ENCODE measurements around the gene MACROD2. TPM values are rescaled to one million over a fixed set of nuclear protein-coding genes. Genes with fewer than 3 reads are reported as not detected.

The MACROD2 gene
- total RNA-seq, 1 experiment from 2014 or later = not detected

- no peaks in the 10 kb centered on the region for H3K9me3 ChIP-seq (replicated peaks)
- H3K36me3 ChIP-seq = no peaks in the 10 kb centered on the region
- H3K4me1 ChIP-seq (replicated peaks) = no peaks in the 10 kb centered on the region
- DNase-seq (ENCODE audit: low read depth in 1 of 2, low spot score in 2 of 2) = no peak
- H3K4me3 ChIP-seq = no peak overlapping the region
- H3K27me3 ChIP-seq (replicated peaks) = no peaks in the 10 kb centered on the region
- H3K27ac ChIP-seq = no peak overlapping the region
Observed at GRCh38 chr20:15245896-15246295, 1250.6 kb downstream of the MACROD2 start.

DNA sequence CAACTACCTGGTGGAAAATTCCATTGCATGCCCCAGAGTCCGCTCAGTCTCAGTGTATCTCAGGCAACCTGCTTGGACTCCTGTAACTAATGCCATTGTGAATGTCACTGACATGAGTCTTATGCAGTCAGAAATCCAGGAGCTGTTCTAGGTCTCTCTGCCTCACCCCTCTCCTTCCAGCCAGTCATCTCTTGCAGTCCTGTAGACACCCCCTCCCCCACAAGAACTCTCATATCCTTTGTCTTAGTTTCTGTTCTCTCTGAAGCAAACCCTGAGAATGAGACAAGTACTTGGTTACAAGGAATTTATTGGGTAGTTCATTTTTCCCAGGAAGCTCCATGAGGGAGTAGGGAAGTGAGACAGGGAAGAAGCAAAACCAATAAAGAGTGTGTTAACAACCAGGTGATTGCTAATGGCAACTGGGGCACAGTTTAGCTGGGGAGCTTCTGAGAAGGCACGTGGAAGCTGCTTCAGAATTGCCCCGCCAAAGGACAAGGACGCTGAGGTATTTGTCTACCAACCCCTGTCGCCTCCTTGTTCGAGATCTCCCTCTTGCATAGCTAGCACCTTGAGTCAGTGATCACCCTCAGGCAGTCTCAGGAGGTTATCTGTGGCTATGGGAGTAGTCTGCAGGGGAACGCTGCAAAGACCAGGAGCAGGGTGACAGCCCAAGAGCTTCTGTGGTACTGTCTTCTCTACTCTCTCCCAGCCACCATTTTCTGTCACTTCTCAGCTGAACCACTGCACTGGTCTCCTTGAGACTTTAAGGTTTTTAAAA is 1253.5 kb downstream of the MACROD2 start:
- Histone ChIP-seq H3K4me1 (replicated peaks) (no peaks in the 10 kb centered on the region), H3K9me3 (replicated peaks) (no peaks in the 10 kb centered on the region), H3K4me3 (no peak overlapping the region), H3K27ac (no peak overlapping the region), H3K27me3 (replicated peaks) (no peaks in the 10 kb centered on the region), H3K36me3 (no peaks in the 10 kb centered on the region)
- DNase-seq (ENCODE audit: low read depth in 1 of 2, low spot score in 2 of 2) = no peak

DNA sequence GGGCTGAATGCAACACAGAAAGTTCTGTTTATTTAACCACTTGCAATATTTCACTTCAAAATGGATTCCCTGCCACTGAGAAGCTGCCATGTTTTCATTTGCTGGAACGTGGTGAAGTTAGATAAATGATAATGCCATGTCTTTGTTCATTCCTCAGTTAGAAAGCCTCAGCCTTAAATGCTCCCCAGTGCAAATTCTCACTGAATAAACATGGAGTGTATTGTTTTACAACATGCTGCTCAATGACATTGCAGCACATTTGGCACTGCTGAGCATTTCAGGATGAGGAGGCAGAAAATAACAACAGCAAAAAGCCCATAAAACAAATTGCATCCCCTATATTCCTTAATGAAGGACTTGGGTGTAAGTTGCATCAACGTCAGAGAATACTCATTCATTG is 1255.9 kb downstream of the MACROD2 start:
- Histone ChIP-seq H3K9me3 (replicated peaks) (no peaks in the 10 kb centered on the region), H3K4me3 (no peak overlapping the region), H3K36me3 (no peaks in the 10 kb centered on the region), H3K27me3 (replicated peaks) (no peaks in the 10 kb centered on the region), H3K27ac (no peak overlapping the region), H3K4me1 (replicated peaks) (no peaks in the 10 kb centered on the region)
- no peak for DNase-seq (ENCODE audit: low read depth in 1 of 2, low spot score in 2 of 2)

DNA sequence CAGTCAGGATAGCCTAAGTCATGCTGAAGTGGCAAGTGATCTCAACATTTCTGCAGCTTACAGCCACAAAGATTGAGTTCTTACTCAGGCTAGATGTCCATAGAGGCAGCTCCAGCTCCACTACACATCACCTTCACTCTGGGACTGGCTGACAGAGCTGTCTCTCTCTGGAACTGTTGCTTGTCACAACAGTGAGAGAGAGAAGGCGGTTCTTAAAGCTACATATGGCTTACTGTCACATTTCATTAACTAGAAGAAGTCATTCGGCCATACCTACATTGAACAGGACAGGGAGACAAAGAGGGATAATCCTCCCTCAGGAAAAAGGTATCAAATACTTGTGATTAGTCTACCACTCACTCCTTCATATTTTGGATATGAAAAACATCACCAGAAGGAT is 1257.0 kb downstream of the MACROD2 start:
- Histone ChIP-seq H3K9me3 (replicated peaks) (no peaks in the 10 kb centered on the region), H3K27ac (no peak overlapping the region), H3K4me3 (no peak overlapping the region), H3K27me3 (replicated peaks) (no peaks in the 10 kb centered on the region), H3K36me3 (no peaks in the 10 kb centered on the region), H3K4me1 (replicated peaks) (no peaks in the 10 kb centered on the region)
- DNase-seq (ENCODE audit: low read depth in 1 of 2, low spot score in 2 of 2) = no peak

DNA sequence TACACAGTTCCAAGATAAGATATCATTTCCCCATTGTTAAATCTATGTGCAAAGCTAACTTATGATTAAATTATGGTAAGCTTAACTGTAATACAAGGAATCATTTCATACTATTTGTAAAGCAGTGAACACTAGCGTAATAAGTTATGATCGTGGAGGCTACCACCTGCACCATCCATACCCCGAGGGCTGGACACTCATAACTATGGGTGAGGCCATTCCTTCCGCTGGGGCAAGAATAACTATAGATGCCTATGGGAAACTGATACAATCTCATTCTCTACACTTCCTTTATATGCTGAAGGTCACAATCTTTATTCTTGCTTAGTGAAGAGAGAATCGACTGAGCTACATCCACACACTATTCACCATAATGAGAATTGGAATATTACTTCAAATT is 1258.1 kb downstream of the MACROD2 start:
- H3K27me3 ChIP-seq (replicated peaks) = no peaks in the 10 kb centered on the region
- H3K4me1 ChIP-seq (replicated peaks) = no peaks in the 10 kb centered on the region
- no peaks in the 10 kb centered on the region for H3K9me3 ChIP-seq (replicated peaks)
- DNase-seq (ENCODE audit: low read depth in 1 of 2, low spot score in 2 of 2) = no peak
- H3K36me3 ChIP-seq = no peaks in the 10 kb centered on the region
- H3K27ac ChIP-seq = no peak overlapping the region
- H3K4me3 ChIP-seq = no peak overlapping the region

DNA sequence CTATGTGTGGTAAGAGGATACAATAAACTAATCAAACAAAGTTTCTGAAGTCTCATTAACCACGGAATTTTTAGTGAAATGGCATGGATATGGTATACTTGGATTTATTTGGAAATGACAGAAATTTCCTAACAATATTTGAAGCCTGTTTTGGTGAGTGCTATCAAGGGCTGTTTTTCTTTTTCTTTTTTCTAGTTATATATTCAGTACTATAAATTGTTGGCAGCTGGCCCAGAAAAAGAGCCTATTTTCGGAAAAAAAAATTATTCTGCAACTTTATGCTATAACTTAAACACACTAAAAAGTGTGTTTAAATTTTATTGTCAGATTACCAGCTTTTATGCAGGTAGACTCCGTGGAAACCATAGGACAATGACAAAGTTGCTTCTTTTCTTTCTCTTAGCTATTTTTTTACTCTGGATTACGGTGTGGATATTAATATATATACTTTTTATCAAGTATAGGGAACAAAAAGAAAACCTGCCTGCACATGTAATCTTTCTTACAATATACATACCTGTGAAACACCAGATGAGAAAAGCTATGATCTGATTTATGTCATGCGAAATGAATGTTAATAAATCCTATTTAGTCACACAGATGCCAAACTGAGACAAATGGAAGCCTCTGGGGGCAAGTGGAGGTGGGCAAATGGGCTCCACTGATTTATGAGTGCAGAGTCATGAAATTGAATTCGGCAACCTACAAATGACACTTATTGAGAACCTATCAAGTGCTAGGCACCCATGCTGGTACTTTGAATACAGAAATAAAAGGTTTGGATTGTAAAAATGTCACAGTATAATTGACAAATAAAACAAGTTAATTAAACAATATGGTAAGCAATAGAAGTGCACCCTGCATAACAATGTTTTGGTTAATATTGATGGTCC is 1261.6 kb downstream of the MACROD2 start:
- Histone ChIP-seq H3K27me3 (replicated peaks) (no peaks in the 10 kb centered on the region), H3K4me3 (no peak overlapping the region), H3K9me3 (replicated peaks) (no peaks in the 10 kb centered on the region), H3K36me3 (no peaks in the 10 kb centered on the region), H3K27ac (no peak overlapping the region), H3K4me1 (replicated peaks) (no peaks in the 10 kb centered on the region)
- DNase-seq (ENCODE audit: low read depth in 1 of 2, low spot score in 2 of 2) = no peak

DNA sequence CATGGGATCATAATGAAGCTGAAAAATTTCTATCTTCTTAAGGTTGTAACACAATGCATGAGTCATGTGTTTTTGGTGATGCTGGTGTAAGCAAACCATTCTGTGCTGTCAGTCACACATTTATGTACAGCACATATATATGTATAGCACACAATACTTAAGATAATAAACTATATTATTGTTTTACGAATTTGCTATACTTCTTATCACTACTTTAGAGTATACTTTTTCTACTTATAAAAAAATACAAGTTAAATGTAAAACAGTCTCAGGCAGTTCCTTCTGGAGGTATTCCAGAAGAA is 1262.2 kb downstream of the MACROD2 start:
- no peaks in the 10 kb centered on the region for H3K36me3 ChIP-seq
- H3K27me3 ChIP-seq (replicated peaks) = no peaks in the 10 kb centered on the region
- DNase-seq (ENCODE audit: low read depth in 1 of 2, low spot score in 2 of 2) = no peak
- H3K4me3 ChIP-seq = no peak overlapping the region
- H3K27ac ChIP-seq = no peak overlapping the region
- no peaks in the 10 kb centered on the region for H3K4me1 ChIP-seq (replicated peaks)
- peaks cover 2% of the 10 kb centered on the region; the same call in 1 of the 2 replicates for H3K9me3 ChIP-seq (replicated peaks)

GRCh38 chr20:15265581-15266309 is 1270.4 kb downstream of the MACROD2 start:
- Histone ChIP-seq H3K4me1 (replicated peaks) (no peaks in the 10 kb centered on the region), H3K36me3 (no peaks in the 10 kb centered on the region), H3K9me3 (replicated peaks) (peaks cover 2% of the 10 kb centered on the region; the same call in 1 of the 2 replicates), H3K4me3 (no peak overlapping the region), H3K27ac (no peak overlapping the region), H3K27me3 (replicated peaks) (no peaks in the 10 kb centered on the region)
- DNase-seq (ENCODE audit: low read depth in 1 of 2, low spot score in 2 of 2) = no peak

DNA sequence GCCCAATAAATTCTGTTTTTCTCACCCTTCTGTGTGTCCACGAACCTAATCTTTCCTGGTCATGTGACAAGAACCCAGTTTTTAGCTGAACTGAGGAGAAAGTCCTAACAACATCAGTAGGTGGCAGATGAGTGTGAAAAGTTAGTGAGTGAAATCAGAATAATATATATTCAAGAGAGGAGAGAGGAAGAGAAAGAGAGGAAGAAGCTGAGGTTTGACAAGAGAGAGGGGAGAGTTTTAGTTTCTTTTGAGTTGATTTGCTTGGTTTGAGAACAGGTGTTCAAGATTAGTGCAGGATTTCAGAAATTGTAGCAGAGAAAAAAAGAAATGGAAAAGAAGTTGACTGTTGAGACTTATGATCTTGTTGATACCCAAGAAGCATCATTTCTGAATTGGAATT is 1272.6 kb downstream of the MACROD2 start:
- H3K4me3 ChIP-seq = no peak overlapping the region
- no peak for DNase-seq (ENCODE audit: low read depth in 1 of 2, low spot score in 2 of 2)
- no peaks in the 10 kb centered on the region for H3K9me3 ChIP-seq (replicated peaks)
- H3K4me1 ChIP-seq (replicated peaks) = no peaks in the 10 kb centered on the region
- H3K36me3 ChIP-seq = no peaks in the 10 kb centered on the region
- H3K27me3 ChIP-seq (replicated peaks) = no peaks in the 10 kb centered on the region
- no peak overlapping the region for H3K27ac ChIP-seq

- Histone ChIP-seq H3K4me1 (replicated peaks) (no peaks in the 10 kb centered on the region), H3K27me3 (replicated peaks) (no peaks in the 10 kb centered on the region), H3K36me3 (no peaks in the 10 kb centered on the region), H3K4me3 (no peak overlapping the region), H3K27ac (no peak overlapping the region), H3K9me3 (replicated peaks) (peaks cover 8% of the 10 kb centered on the region; the same call in 1 of the 2 replicates)
- no peak for DNase-seq (ENCODE audit: low read depth in 1 of 2, low spot score in 2 of 2)
Observed at GRCh38 chr20:15278041-15278440, 1282.7 kb downstream of the MACROD2 start.

- no peak overlapping the region for H3K4me3 ChIP-seq
- no peaks in the 10 kb centered on the region for H3K4me1 ChIP-seq (replicated peaks)
- H3K9me3 ChIP-seq (replicated peaks) = no peaks in the 10 kb centered on the region
- H3K27me3 ChIP-seq (replicated peaks) = no peaks in the 10 kb centered on the region
- H3K36me3 ChIP-seq = no peaks in the 10 kb centered on the region
- H3K27ac ChIP-seq = no peak overlapping the region
- no peak for DNase-seq (ENCODE audit: low read depth in 1 of 2, low spot score in 2 of 2)
Observed at GRCh38 chr20:15287329-15287728, 1292.0 kb downstream of the MACROD2 start.

DNA sequence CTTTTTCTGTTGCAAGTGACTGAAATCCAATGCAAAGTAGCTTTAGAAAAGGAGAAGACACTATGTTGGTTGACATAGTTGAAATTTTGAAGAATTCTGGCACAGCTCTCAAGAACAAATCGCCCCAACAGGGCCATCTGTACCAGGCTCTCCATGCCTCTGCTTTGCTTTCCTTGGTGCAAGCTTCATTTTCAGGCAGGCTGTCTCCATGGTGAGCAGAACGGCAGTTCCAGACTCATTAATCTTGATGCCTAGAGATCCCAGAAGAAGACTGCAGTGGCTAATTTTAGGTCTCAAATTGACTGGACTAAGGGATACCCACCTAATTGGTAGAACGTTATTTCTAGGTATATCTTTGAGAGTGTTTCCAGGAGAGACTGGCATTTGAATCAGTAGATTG is 1292.8 kb downstream of the MACROD2 start:
- H3K9me3 ChIP-seq (replicated peaks) = no peaks in the 10 kb centered on the region
- no peaks in the 10 kb centered on the region for H3K4me1 ChIP-seq (replicated peaks)
- H3K4me3 ChIP-seq = no peak overlapping the region
- no peak overlapping the region for H3K27ac ChIP-seq
- H3K36me3 ChIP-seq = no peaks in the 10 kb centered on the region
- H3K27me3 ChIP-seq (replicated peaks) = no peaks in the 10 kb centered on the region
- no peak for DNase-seq (ENCODE audit: low read depth in 1 of 2, low spot score in 2 of 2)

GRCh38 chr20:15289337-15289736 is 1294.0 kb downstream of the MACROD2 start:
- Histone ChIP-seq H3K27ac (no peak overlapping the region), H3K36me3 (no peaks in the 10 kb centered on the region), H3K9me3 (replicated peaks) (no peaks in the 10 kb centered on the region), H3K4me3 (no peak overlapping the region), H3K4me1 (replicated peaks) (no peaks in the 10 kb centered on the region), H3K27me3 (replicated peaks) (no peaks in the 10 kb centered on the region)
- no peak for DNase-seq (ENCODE audit: low read depth in 1 of 2, low spot score in 2 of 2)

DNA sequence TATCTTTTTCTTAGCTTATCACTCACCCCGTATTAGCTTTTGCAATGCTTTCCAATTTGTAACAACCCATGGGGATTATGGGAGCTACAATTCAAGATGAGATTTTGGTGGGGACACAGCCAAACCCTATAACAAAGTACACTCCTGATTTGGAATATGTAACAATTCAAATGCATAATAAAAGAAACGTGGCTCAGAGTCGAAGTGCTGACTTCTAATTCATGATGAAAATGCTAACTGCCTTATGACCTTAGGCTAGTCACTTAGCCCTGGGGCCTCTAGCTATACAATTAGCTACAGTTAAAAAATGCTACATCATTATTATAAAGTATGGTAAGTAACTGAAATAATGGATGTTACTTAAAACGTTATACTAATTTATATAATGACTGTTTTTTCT is 1297.1 kb downstream of the MACROD2 start:
- H3K27ac ChIP-seq = no peak overlapping the region
- no peaks in the 10 kb centered on the region for H3K27me3 ChIP-seq (replicated peaks)
- H3K4me1 ChIP-seq (replicated peaks) = no peaks in the 10 kb centered on the region
- no peaks in the 10 kb centered on the region for H3K36me3 ChIP-seq
- 0 out of 2 replicates have a peak, but pooled peaks cover 2% of the 10 kb centered on the region for H3K9me3 ChIP-seq (replicated peaks)
- H3K4me3 ChIP-seq = no peak overlapping the region
- DNase-seq (ENCODE audit: low read depth in 1 of 2, low spot score in 2 of 2) = no peak
